GM19351 (cell line): Measurements from ENCODE around the gene PASK.

Experiments
- ATAC-seq: cut with Tn5 transposase; IDR thresholded peaks from one replicate; pipeline ENCODE4 v1.9.1; 2021; ENCODE audit warnings: mild to moderate bottlenecking, moderate library complexity; ENCODE audit not compliant: unreplicated experiment

The PASK gene

GRCh38 chr2:241088376-241088775 is 60.9 kb downstream of the PASK start:
- no peak for ATAC-seq

- peak; percentile 65 for ATAC-seq
Measured at GRCh38 chr2:241087420-241088268, 61.6 kb downstream of the PASK start.

GRCh38 chr2:241084856-241085444 is 64.3 kb downstream of the PASK start:
- ATAC-seq: no peak

- no peak for ATAC-seq
Measured at GRCh38 chr2:241083091-241083415, 66.2 kb downstream of the PASK start.

GRCh38 chr2:241082341-241083090 is 66.8 kb downstream of the PASK start:
- ATAC-seq: no peak

- ATAC-seq: no peak
Measured at GRCh38 chr2:241081643-241082340, 67.5 kb downstream of the PASK start.

- ATAC-seq: no peak
Measured at GRCh38 chr2:241081190-241081642, 68.1 kb downstream of the PASK start.

GRCh38 chr2:241080405-241081189 is 68.7 kb downstream of the PASK start:
- no peak for ATAC-seq

- no peak for ATAC-seq
Measured at GRCh38 chr2:241074901-241075540, 74.3 kb downstream of the PASK start.

GRCh38 chr2:241074065-241074818 is 75.0 kb downstream of the PASK start:
- ATAC-seq: no peak

- ATAC-seq: no peak
Measured at GRCh38 chr2:241073166-241074064, 75.9 kb downstream of the PASK start.

GRCh38 chr2:241072553-241073165 is 76.6 kb downstream of the PASK start:
- no peak for ATAC-seq

- ATAC-seq: no peak
Measured at GRCh38 chr2:241072151-241072550, 77.1 kb downstream of the PASK start.

GRCh38 chr2:241071677-241072111 is 77.6 kb downstream of the PASK start:
- no peak for ATAC-seq

- ATAC-seq: no peak
Measured at GRCh38 chr2:241070811-241071676, 78.2 kb downstream of the PASK start.

- no peak for ATAC-seq
Measured at GRCh38 chr2:241070361-241070760, 78.9 kb downstream of the PASK start.

- ATAC-seq: no peak
Measured at GRCh38 chr2:241069821-241070281, 79.4 kb downstream of the PASK start.
